Mammary epithelial cell (primary cell): ENCODE results near the gene ERVK3-1.

Source experiments
- CTCF ChIP-seq, 2 donors: IDR thresholded peaks in 1 of 2; conservative IDR thresholded peaks in 1 of 2; 2 replicates each; pipeline ENCODE4 v1.5.1; 2011 to 2012; ENCODE audit warnings: inconsistent platforms in 2 of 2, low read length in 2 of 2, mild to moderate bottlenecking in 2 of 2, control low read depth in 1 of 2, low read depth in 1 of 2; ENCODE audit not compliant: insufficient read depth in 1 of 2; ENCODE audit errors: extremely low read depth in 1 of 2
- EZH2 ChIP-seq: IDR thresholded peaks from 2 replicates; pipeline ENCODE4 v1.6.1; 2012; ENCODE audit warnings: low read length, inconsistent platforms, borderline replicate concordance

- TF ChIP-seq EZH2 = no peak
- TF ChIP-seq CTCF (conservative IDR thresholded peaks at IDR 0.05 in 1 of 2, IDR thresholded peaks at IDR 0.05 in 1 of 2; ENCODE audit: extremely low read depth in 1 of 2, insufficient read depth in 1 of 2, low read depth in 1 of 2, low read length in 2 of 2) = no peak
Measured at GRCh38 chr19:58261968-58262921, 42.9 kb upstream of the ERVK3-1 start.
